Fibroblast of pulmonary artery (primary cell): ENCODE results near the gene LINGO1.

Source experiments
- DNase-seq: peaks from one replicate; pipeline ENCODE4 v3.0.0-alpha.2; 2010; ENCODE audit warnings: low read depth
- H3K4me3 ChIP-seq: replicated peaks from 2 replicates; pipeline ENCODE4 v1.5.1; 2011; ENCODE audit warnings: low read depth, mild to moderate bottlenecking, control low read depth, low read length, moderate library complexity
- TF ChIP-seq, protein P1 (sequence below): IDR thresholded peaks from 2 replicates; pipeline ENCODE4 v1.5.1; 2011; ENCODE audit warnings: mild to moderate bottlenecking, control low read depth, low read length, inconsistent platforms; ENCODE audit errors: missing control alignments

Gene LINGO1

DNA sequence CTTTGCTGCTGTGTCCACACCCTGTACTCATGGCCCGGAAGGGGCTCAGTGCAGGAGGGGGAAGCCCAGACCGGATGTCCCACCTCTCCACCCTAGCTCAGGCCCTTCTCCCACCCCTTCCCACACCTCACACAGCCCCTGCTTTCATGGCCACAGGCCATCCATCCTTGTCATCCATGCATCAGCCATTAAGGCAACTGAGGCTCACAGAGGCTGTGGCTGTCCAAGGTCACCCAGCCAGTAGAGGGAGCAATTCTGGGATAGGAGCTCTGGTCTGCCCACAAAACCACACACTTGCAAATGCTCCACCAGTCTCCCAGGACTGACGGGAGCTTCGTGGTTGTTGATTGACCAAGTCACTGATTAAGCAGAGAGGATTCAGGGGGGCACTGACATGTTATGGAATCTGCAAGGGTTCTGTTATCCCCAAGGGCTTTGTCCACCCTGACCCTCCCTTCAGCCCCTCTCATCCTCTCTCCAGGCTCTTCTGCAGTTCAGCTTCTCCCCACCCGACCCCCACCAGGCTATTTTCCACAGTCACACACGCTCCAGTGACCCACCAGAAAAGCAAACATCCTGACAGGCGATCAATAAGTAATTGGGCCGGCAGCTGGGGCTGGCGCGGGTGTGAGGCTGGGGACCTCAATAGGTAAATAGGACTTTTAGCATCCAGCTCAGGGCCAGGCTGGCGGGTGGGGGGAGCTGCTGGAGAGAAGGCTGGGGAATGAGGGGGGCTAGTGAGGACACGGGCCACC is 15.1 kb downstream of the LINGO1 start:
- TF ChIP-seq, protein P1, sequence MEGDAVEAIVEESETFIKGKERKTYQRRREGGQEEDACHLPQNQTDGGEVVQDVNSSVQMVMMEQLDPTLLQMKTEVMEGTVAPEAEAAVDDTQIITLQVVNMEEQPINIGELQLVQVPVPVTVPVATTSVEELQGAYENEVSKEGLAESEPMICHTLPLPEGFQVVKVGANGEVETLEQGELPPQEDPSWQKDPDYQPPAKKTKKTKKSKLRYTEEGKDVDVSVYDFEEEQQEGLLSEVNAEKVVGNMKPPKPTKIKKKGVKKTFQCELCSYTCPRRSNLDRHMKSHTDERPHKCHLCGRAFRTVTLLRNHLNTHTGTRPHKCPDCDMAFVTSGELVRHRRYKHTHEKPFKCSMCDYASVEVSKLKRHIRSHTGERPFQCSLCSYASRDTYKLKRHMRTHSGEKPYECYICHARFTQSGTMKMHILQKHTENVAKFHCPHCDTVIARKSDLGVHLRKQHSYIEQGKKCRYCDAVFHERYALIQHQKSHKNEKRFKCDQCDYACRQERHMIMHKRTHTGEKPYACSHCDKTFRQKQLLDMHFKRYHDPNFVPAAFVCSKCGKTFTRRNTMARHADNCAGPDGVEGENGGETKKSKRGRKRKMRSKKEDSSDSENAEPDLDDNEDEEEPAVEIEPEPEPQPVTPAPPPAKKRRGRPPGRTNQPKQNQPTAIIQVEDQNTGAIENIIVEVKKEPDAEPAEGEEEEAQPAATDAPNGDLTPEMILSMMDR: peak; percentile 51
- DNase-seq: peak; percentile 27
- no peak overlapping the region for H3K4me3 ChIP-seq

DNA sequence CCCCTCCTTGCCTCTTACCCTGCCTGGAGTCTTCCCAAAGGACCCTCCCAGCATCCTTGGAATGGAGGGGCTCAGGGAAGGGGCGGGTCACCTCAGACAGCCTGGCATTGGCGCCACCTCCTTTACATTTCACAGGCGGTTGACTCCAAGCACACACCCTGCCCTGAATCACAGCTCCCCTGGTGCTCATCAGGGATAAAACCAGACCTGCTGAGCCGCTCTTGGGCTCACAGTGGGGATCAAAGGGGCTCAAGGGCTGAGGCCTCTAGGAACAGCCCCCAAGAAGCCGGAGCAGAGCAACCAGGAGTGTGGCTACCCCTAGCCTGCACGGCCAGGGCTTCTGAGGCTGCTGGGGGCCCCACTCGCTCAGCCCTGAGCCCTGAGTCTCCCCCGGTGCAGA is 16.6 kb downstream of the LINGO1 start:
- TF ChIP-seq, protein P1: no peak
- H3K4me3 ChIP-seq: no peak overlapping the region
- DNase-seq: no peak

DNA sequence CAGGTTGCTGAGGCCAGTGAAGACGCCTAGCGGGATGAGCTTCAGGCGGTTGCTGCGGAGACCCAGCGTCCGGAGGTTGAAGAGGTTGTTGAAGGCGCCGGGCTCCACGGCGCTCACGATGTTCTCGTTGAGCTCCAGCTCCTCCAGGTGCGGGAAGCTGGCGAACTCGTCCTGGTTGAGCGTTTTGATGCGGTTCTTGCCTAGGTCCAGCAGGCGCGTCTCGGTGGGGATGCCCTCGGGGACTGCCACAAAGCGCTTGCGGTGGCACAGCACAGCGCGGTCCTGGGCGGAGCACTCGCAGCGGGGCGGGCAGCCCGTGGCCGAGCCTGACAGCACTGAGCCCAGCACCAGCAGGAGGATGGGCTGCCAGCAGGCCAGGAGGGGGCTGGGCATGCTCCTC is 17.2 kb downstream of the LINGO1 start:
- TF ChIP-seq, protein P1: no peak
- no peak overlapping the region for H3K4me3 ChIP-seq
- no peak for DNase-seq

DNA sequence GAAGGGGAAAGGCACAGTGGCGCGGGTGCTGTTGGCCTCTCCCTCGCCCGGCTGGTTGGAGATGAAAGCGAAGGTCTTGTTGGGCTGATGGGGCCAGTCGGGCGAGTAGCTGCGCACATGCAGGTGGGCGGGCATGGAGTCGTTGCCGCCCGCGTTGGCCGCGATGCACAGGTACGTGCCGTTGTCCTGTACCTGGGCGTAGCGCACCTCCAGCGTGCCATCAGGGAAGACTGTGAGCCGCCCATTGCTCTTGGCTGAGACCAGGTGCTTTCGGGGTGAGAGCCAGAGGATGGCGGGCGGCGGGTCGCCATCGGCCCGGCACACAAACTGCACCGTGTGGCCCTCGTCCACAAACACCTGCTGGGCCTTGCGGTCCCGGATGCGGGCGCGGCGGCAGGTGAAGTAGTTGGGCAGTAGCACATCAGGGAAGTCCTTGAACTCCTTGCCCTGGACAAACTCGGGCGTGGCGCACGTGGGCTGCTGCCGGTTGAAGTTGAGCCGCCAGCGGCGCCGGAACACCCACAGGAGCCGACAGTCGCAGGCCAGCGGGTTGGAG is 18.4 kb downstream of the LINGO1 start:
- no peak for DNase-seq
- TF ChIP-seq, protein P1: no peak
- H3K4me3 ChIP-seq: no peak overlapping the region

DNA sequence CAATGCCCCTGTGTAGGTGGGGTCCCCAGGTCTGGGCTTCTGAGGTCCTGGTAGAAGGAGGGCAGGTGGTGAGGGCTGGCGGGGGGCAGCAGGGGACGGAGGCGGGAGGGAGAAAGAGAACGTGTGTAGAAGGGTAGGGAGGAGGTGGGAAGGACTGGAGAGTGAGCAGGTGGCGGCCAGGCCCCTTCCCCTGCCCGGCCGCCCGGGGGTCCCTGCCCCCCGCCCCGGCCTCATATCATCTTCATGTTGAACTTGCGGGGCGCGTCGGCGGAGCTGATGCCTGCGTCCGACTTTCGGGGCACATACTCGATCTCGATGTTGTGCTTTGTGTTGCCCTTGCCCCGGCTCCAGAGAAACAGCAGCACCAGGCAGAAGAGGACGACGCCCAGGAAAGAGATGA is 18.9 kb downstream of the LINGO1 start:
- no peak for DNase-seq
- H3K4me3 ChIP-seq: no peak overlapping the region
- TF ChIP-seq, protein P1: no peak

DNA sequence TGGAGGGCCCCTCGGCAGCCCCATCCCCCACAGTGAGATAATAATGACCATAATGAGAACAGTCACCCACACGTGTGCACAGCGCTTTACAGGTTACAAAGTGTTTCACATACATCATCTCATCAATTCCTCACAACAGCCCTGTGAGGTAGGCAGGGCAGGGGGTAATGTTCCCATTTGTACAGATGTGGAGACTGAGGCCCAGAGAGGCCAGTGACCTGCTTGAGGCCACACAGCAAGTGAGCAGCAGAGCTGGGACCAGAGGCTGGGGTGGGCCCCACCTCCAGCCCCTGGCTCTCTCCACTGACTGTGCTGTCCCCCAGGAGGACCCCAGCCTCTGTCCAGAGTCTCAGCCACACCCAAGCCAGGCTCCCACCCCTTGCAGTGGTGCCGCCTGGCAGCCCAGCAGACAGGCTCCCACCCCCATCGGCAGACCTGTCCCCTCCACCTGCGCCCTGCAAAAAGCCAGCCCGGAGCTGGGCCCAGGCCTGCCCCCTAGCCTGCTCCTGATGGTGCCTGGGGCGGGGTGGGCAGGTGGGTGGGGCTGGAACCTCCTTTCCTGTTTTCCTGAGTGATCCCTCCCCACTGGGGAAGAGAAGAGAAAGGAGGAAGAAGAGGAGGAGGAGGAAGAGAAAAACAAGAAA is 19.6 kb downstream of the LINGO1 start:
- TF ChIP-seq, protein P1: no peak
- no peak for DNase-seq
- no peak overlapping the region for H3K4me3 ChIP-seq
